ENCODE data around the gene ALDH1A2. TPM values are rescaled to one million over a fixed set of nuclear protein-coding genes. Genes with fewer than 3 reads are reported as not detected.

ALDH1A2 gene
- polyA plus RNA-seq, 3 donors, result 0.41 to 5.1 (median 3.4) TPM

DNA sequence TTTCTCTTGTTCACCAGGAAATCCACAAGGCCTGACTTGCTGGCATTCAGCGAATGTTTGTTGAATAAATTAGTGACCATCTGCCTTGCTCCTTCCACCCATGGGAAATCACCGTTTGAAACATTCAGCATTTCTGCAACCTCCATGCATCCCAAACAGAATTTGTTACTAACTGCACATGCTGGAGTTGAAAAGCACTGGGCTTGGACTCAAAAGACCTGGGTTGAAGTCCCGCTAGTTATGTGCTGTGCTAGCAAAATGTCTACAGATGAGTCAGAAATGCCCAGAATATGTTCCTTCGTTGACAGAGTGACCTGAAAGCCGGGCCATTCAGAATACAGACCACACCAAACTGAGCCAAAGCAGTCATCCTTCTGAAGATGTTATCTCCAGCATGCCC lies 144.6 kb downstream of the ALDH1A2 start:
- DNase-seq, result no peak
- no peaks in the 10 kb centered on the region for H3K9me3 ChIP-seq (replicated peaks in 1 of 2; ENCODE audit: control insufficient read depth in 1 of 2, insufficient read depth in 1 of 2, low read length in 2 of 2)
- H3K27me3 ChIP-seq (ENCODE audit: control insufficient read depth in 2 of 2, insufficient read depth in 2 of 2, low read length in 2 of 2), result no peaks in the 10 kb centered on the region
- Mint-ChIP-seq H3K4me3 (no peak overlapping the region), H3K9me3 (peaks cover 0 to 3% (median 0%) of the 10 kb centered on the region in 7 donors), H3K36me3 (no peaks in the 10 kb centered on the region), H3K27ac (peak overlapping the region in 1 of 7 donors; percentile 10), H3K27me3 (ENCODE audit: low read depth in 3 of 3) (peaks cover 6 to 15% (median 13%) of the 10 kb centered on the region in 3 donors), H3K4me1 (no peaks in the 10 kb centered on the region)
- H3K4me3 ChIP-seq (replicated peaks in 1 of 3; ENCODE audit: low read depth in 2 of 3, low read length in 3 of 3), result no peak overlapping the region
- H3K4me1 ChIP-seq (ENCODE audit: control insufficient read depth in 1 of 2, insufficient read depth in 2 of 2, low read length in 2 of 2), result no peaks in the 10 kb centered on the region
- 100% methylated on average over 1 of the region's 5 CpGs for WGBS (ENCODE audit: insufficient coverage)
- no peaks in the 10 kb centered on the region for H4K20me1 ChIP-seq (ENCODE audit: insufficient read depth, low read length)
- TF ChIP-seq CTCF (IDR thresholded peaks at IDR 0.05), result no peak
- no peak overlapping the region for H3K4me2 ChIP-seq (replicated peaks; ENCODE audit: extremely low read depth, low read length, poor library complexity, severe bottlenecking)
- H3K27ac ChIP-seq (ENCODE audit: low read depth in 1 of 2, low read length in 2 of 2), result no peak overlapping the region
- H2AFZ ChIP-seq (ENCODE audit: insufficient read depth, low read depth, low read length, poor library complexity, severe bottlenecking), result no peak overlapping the region
- no peaks in the 10 kb centered on the region for H3K79me2 ChIP-seq (ENCODE audit: insufficient read depth, low read length)
- H3K9ac ChIP-seq (ENCODE audit: insufficient read depth, low read length, poor library complexity, severe bottlenecking), result no peak overlapping the region
- no peaks in the 10 kb centered on the region for H3K36me3 ChIP-seq (replicated peaks in 1 of 2; ENCODE audit: control insufficient read depth in 1 of 2, insufficient read depth in 2 of 2, low read length in 2 of 2)
- intact Hi-C loops (cut with micrococcal nuclease), result no loop called here

DNA sequence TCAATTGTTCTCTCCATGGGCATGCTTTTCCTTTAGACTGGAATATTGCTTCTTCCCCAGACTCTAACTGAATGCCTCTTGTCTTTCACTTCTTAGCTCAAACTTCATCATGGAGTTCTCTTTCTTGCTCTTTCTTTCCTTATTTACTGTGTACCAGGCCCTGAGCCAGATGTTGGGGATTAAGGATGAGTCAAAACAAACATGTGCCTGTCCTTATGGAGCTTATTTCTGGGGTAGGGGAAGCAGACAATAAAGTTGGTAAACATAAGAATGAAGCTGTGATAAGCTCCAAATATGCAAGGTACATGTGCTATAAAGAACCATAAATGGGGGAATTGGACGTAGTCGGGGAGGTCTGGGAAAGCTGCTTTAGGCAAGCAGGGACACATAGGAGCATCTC lies 145.8 kb downstream of the ALDH1A2 start:
- H3K4me1 Mint-ChIP-seq, result no peaks in the 10 kb centered on the region

More for the DNA sequence above, 145.8 kb downstream of the ALDH1A2 start:
- Histone ChIP-seq H3K9me3 (replicated peaks in 1 of 2; ENCODE audit: control insufficient read depth in 1 of 2, insufficient read depth in 1 of 2, low read length in 2 of 2) (no peaks in the 10 kb centered on the region), H4K20me1 (ENCODE audit: insufficient read depth, low read length) (no peaks in the 10 kb centered on the region), H3K79me2 (ENCODE audit: insufficient read depth, low read length) (no peaks in the 10 kb centered on the region), H3K4me2 (replicated peaks; ENCODE audit: extremely low read depth, low read length, poor library complexity, severe bottlenecking) (no peak overlapping the region), H3K27me3 (ENCODE audit: control insufficient read depth in 2 of 2, insufficient read depth in 2 of 2, low read length in 2 of 2) (no peaks in the 10 kb centered on the region), H3K4me1 (ENCODE audit: control insufficient read depth in 1 of 2, insufficient read depth in 2 of 2, low read length in 2 of 2) (no peaks in the 10 kb centered on the region), H2AFZ (ENCODE audit: insufficient read depth, low read depth, low read length, poor library complexity, severe bottlenecking) (no peak overlapping the region), H3K9ac (ENCODE audit: insufficient read depth, low read length, poor library complexity, severe bottlenecking) (no peak overlapping the region), H3K36me3 (replicated peaks in 1 of 2; ENCODE audit: control insufficient read depth in 1 of 2, insufficient read depth in 2 of 2, low read length in 2 of 2) (no peaks in the 10 kb centered on the region), H3K4me3 (replicated peaks in 1 of 3; ENCODE audit: low read depth in 2 of 3, low read length in 3 of 3) (no peak overlapping the region), H3K27ac (ENCODE audit: low read depth in 1 of 2, low read length in 2 of 2) (no peak overlapping the region)
- H3K9me3 Mint-ChIP-seq, result peaks cover 0 to 3% (median 0%) of the 10 kb centered on the region in 7 donors
- intact Hi-C loops (cut with micrococcal nuclease), result no loop called here
- no peak overlapping the region for H3K4me3 Mint-ChIP-seq
- 100% methylated on average over 2 of the region's 2 CpGs for WGBS (ENCODE audit: insufficient coverage)
- TF ChIP-seq CTCF (IDR thresholded peaks at IDR 0.05), result no peak
- no peaks in the 10 kb centered on the region for H3K36me3 Mint-ChIP-seq
- peaks cover 2 to 18% (median 12%) of the 10 kb centered on the region in 3 donors for H3K27me3 Mint-ChIP-seq (ENCODE audit: low read depth in 3 of 3)
- no peak overlapping the region for H3K27ac Mint-ChIP-seq
- no peak for DNase-seq

Measured in CD14-positive monocyte (primary cell).